Measurements from ENCODE around the gene PIP4P1. TPM values are rescaled to one million over a fixed set of nuclear protein-coding genes. Genes with fewer than 3 reads are reported as not detected.

PIP4P1 gene
- total and polyA plus RNA-seq, 10 of the 15 experiments (the other 5 are each of a cell fraction or from before 2014, with no cell fraction given): 19.1 to 47.4 (median 39.7) TPM

- H2AFZ ChIP-seq (ENCODE audit: control insufficient read depth, low read depth, low read length): no peak overlapping the region
- in situ Hi-C loops (cut with MboI) (no loop called here), intact Hi-C loops (cut with micrococcal nuclease; ENCODE audit: unreplicated experiment) (loop anchor here (5.0 kb wide), 1 partner anchor 37 kb away; no protein-coding TSS in a partner anchor)
- no peaks in the 10 kb centered on the region for H3K79me2 ChIP-seq (ENCODE audit: control insufficient read depth, insufficient read depth, low read length)
- ChIA-PET SMC1A (ENCODE audit: uncharacterized antibody, unreplicated experiment) (interaction anchor here (0.6 to 1.7 kb wide), 2 partner anchors 33 to 152 kb away, joined by 3 to 6 read pairs; no protein-coding TSS in a partner anchor), POLR2A (no interaction called here), CTCF (interaction anchor here (1.2 to 2.1 kb wide), 5 partner anchors 8 to 110 kb away, joined by 3 to 13 read pairs (median 5); no protein-coding TSS in a partner anchor), RAD21 (ENCODE audit: unreplicated experiment) (no interaction called here)
- peaks cover 36% of the 10 kb centered on the region for H3K4me1 ChIP-seq (ENCODE audit: control insufficient read depth, insufficient read depth, low read length)
- TF ChIP-seq ETV6 (conservative IDR thresholded peaks at IDR 0.05 in 1 of 2, IDR thresholded peaks at IDR 0.05 in 1 of 2; ENCODE audit: borderline replicate concordance in 1 of 2, low read depth in 1 of 2) (peak in 1 of 2 experiments; percentile 79; a peak in 1 of 4 replicates), NFYB (IDR thresholded peaks at IDR 0.05; ENCODE audit: insufficient read depth, low read depth, low read length) (no peak), NFXL1 (IDR thresholded peaks at IDR 0.05; ENCODE audit: borderline replicate concordance) (no peak)
- ATAC-seq (no peak), FAIRE-seq (no peak), DNase-seq (ENCODE audit: low read depth, low spot score) (no peak)
- WGBS (ENCODE audit: insufficient coverage, insufficient replicate concordance, low lambda C conversion rate, missing lambda C conversion rate): 59% methylated on average over 8 of the region's 8 CpGs
- no peaks in the 10 kb centered on the region for H4K20me1 ChIP-seq (ENCODE audit: control insufficient read depth, insufficient read depth)
- H3K36me3 ChIP-seq (ENCODE audit: control insufficient read depth in 2 of 2, insufficient read depth in 2 of 2, low read length in 1 of 2): no peaks in the 10 kb centered on the region
- H3K4me3 ChIP-seq: no peak overlapping the region
- no TSS peak for BruUV-seq (replicated peaks)
- H3K4me2 ChIP-seq (ENCODE audit: control insufficient read depth, insufficient read depth): no peak overlapping the region
- no peak overlapping the region for H3K9ac ChIP-seq (ENCODE audit: control insufficient read depth, insufficient read depth, low read length)
- no peak overlapping the region for H3K27ac ChIP-seq (ENCODE audit: control insufficient read depth, insufficient read depth)
- no peaks in the 10 kb centered on the region; the same call in 2 of the 3 replicates for H3K9me3 ChIP-seq (replicated peaks; ENCODE audit: control insufficient read depth, insufficient read depth, low read length)
- H3K27me3 ChIP-seq (replicated peaks in 1 of 2; ENCODE audit: control insufficient read depth in 2 of 2, insufficient read depth in 2 of 2, low read length in 1 of 2): no peaks in the 10 kb centered on the region
Measured at GRCh38 chr14:20494935-20495766, 33.9 kb upstream of the PIP4P1 start.

DNA sequence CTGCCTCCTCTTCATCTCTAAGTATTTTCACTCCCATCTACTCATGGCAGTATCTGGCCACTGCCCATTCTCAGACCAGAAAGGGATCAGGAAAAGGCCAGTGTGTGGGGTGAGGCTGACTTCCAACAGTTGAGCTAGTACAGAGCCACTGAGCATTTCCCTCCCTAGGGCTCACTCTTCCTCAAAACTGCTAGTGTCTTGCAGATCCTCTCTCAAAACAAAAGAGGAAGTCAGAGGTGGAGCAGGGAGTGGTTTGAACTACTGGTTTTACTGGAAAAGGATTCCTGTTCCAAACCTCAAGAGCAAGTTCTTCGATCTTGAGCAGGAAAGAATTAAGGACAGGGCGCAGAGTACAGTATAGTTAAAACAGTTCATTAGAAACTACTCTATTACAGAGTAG lies 32.4 kb upstream of the PIP4P1 start:
- intact Hi-C loops (cut with micrococcal nuclease; ENCODE audit: unreplicated experiment) (loop anchor here (5.0 kb wide), 1 partner anchor 39 kb away; no protein-coding TSS in a partner anchor), in situ Hi-C loops (cut with MboI) (no loop called here)
- BruUV-seq (replicated peaks): no TSS peak
- peak overlapping the region; percentile 6; the same call in 1 of the 2 replicates for H3K4me2 ChIP-seq (ENCODE audit: control insufficient read depth, insufficient read depth)
- H2AFZ ChIP-seq (ENCODE audit: control insufficient read depth, low read depth, low read length): peak overlapping the region; percentile 11; the same call in 1 of the 2 replicates
- FAIRE-seq (no peak), DNase-seq (ENCODE audit: low read depth, low spot score) (no peak), ATAC-seq (peak; percentile 12)
- no peak overlapping the region for H3K9ac ChIP-seq (ENCODE audit: control insufficient read depth, insufficient read depth, low read length)
- peaks cover 39% of the 10 kb centered on the region for H3K4me1 ChIP-seq (ENCODE audit: control insufficient read depth, insufficient read depth, low read length)
- H3K27me3 ChIP-seq (replicated peaks in 1 of 2; ENCODE audit: control insufficient read depth in 2 of 2, insufficient read depth in 2 of 2, low read length in 1 of 2): no peaks in the 10 kb centered on the region
- RAD21 ChIA-PET (ENCODE audit: unreplicated experiment): interaction anchor here (0.7 to 2.6 kb wide), 5 partner anchors 30 to 166 kb away, joined by 3 to 9 read pairs (median 3); partner anchors contain the start of gene PARP2
- SMC1A ChIA-PET (ENCODE audit: uncharacterized antibody, unreplicated experiment): interaction anchor here (0.8 to 8.1 kb wide), 9 partner anchors 12 to 166 kb away, joined by 3 to 49 read pairs (median 6); partner anchors contain the start of genes APEX1, OSGEP and PIP4P1
- no peaks in the 10 kb centered on the region for H3K79me2 ChIP-seq (ENCODE audit: control insufficient read depth, insufficient read depth, low read length)
- WGBS (ENCODE audit: insufficient coverage, insufficient replicate concordance, low lambda C conversion rate, missing lambda C conversion rate): 14% methylated on average over 2 of the region's 2 CpGs
- H3K9me3 ChIP-seq (replicated peaks; ENCODE audit: control insufficient read depth, insufficient read depth, low read length): no peaks in the 10 kb centered on the region; the same call in 2 of the 3 replicates
- POLR2A ChIA-PET: interaction anchor here (0.9 kb wide), 1 partner anchor 24 kb away, joined by 3 read pairs; no protein-coding TSS in a partner anchor
- H4K20me1 ChIP-seq (ENCODE audit: control insufficient read depth, insufficient read depth): no peaks in the 10 kb centered on the region
- CTCF ChIA-PET: interaction anchor here (0.9 to 2.4 kb wide), 5 partner anchors 24 to 79 kb away, joined by 3 to 20 read pairs (median 3); partner anchors contain the start of genes PIP4P1 and PNP
- no peak overlapping the region for H3K4me3 ChIP-seq
- H3K27ac ChIP-seq (ENCODE audit: control insufficient read depth, insufficient read depth): peak overlapping the region; percentile 14; the same call in 1 of the 2 replicates
- H3K36me3 ChIP-seq (ENCODE audit: control insufficient read depth in 2 of 2, insufficient read depth in 2 of 2, low read length in 1 of 2): no peaks in the 10 kb centered on the region
- TF ChIP-seq IKZF2 (IDR thresholded peaks at IDR 0.05) (peak; percentile 56 to 72; a peak in 3 of 4 replicates), RUNX3 (IDR thresholded peaks at IDR 0.05; ENCODE audit: low read length) (peak; percentile 49), RAD51 (IDR thresholded peaks at IDR 0.05) (no peak), BACH1 (IDR thresholded peaks at IDR 0.05; ENCODE audit: borderline replicate concordance) (no peak), SIX5 (IDR thresholded peaks at IDR 0.05; ENCODE audit: low read depth, low read length, severe bottlenecking) (no peak), EED (IDR thresholded peaks at IDR 0.05; ENCODE audit: low read depth) (peak; percentile 66)
- TF ChIP-seq, protein P1, sequence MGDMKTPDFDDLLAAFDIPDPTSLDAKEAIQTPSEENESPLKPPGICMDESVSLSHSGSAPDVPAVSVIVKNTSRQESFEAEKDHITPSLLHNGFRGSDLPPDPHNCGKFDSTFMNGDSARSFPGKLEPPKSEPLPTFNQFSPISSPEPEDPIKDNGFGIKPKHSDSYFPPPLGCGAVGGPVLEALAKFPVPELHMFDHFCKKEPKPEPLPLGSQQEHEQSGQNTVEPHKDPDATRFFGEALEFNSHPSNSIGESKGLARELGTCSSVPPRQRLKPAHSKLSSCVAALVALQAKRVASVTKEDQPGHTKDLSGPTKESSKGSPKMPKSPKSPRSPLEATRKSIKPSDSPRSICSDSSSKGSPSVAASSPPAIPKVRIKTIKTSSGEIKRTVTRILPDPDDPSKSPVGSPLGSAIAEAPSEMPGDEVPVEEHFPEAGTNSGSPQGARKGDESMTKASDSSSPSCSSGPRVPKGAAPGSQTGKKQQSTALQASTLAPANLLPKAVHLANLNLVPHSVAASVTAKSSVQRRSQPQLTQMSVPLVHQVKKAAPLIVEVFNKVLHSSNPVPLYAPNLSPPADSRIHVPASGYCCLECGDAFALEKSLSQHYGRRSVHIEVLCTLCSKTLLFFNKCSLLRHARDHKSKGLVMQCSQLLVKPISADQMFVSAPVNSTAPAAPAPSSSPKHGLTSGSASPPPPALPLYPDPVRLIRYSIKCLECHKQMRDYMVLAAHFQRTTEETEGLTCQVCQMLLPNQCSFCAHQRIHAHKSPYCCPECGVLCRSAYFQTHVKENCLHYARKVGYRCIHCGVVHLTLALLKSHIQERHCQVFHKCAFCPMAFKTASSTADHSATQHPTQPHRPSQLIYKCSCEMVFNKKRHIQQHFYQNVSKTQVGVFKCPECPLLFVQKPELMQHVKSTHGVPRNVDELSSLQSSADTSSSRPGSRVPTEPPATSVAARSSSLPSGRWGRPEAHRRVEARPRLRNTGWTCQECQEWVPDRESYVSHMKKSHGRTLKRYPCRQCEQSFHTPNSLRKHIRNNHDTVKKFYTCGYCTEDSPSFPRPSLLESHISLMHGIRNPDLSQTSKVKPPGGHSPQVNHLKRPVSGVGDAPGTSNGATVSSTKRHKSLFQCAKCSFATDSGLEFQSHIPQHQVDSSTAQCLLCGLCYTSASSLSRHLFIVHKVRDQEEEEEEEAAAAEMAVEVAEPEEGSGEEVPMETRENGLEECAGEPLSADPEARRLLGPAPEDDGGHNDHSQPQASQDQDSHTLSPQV (IDR thresholded peaks at IDR 0.05): no peak
